ENCODE data around the gene AKT1.

- no peak for TF ChIP-seq CTCF (IDR thresholded peaks at IDR 0.05; ENCODE audit: low read length)
- no peak for TF ChIP-seq EZH2 (optimal IDR thresholded peaks at IDR 0.05; ENCODE audit: low read depth, low read length)
These were observed 11.3 kb upstream of the AKT1 start for GRCh38 chr14:104806625-104807465.
